AG04449 (cell line): ENCODE results near the gene FAM89B.
"Not testable (repeated sequence)": the region's sequence is repeated elsewhere in the genome, so short reads cannot be mapped to it uniquely, and the experiment has no call there.

Source experiments
- CTCF ChIA-PET: fragments of 350-600 bp; formaldehyde crosslinking; extraction: SDS; loops from one replicate; lab custom pipeline; 2021; ENCODE audit warnings: antibody characterized with exemption; lab: Yijun Ruan, JAX
- POLR2A ChIA-PET: fragments of 400-600, 350-600 bp; formaldehyde crosslinking; extraction: SDS; loops from one replicate; lab custom pipeline; 2020; ENCODE audit warnings: antibody characterized with exemption, inconsistent platforms; lab: Yijun Ruan, JAX
- DNase-seq: peaks from one replicate; pipeline ENCODE4 v3.0.0-alpha.2; 2010; ENCODE audit warnings: low read depth, low spot score
- H3K4me3 ChIP-seq: 2 replicates; pipeline ENCODE4 v1.5.1; 2011; ENCODE audit warnings: low read depth, mild to moderate bottlenecking, control low read depth, low read length
- TF ChIP-seq, protein P1 (sequence below): IDR thresholded peaks from one replicate; pipeline ENCODE4 v1.5.1; 2011; ENCODE audit warnings: mild to moderate bottlenecking, moderate library complexity, low read length, control low read depth, inconsistent platforms; ENCODE audit not compliant: insufficient read depth; ENCODE audit errors: missing control alignments

Gene FAM89B

DNA sequence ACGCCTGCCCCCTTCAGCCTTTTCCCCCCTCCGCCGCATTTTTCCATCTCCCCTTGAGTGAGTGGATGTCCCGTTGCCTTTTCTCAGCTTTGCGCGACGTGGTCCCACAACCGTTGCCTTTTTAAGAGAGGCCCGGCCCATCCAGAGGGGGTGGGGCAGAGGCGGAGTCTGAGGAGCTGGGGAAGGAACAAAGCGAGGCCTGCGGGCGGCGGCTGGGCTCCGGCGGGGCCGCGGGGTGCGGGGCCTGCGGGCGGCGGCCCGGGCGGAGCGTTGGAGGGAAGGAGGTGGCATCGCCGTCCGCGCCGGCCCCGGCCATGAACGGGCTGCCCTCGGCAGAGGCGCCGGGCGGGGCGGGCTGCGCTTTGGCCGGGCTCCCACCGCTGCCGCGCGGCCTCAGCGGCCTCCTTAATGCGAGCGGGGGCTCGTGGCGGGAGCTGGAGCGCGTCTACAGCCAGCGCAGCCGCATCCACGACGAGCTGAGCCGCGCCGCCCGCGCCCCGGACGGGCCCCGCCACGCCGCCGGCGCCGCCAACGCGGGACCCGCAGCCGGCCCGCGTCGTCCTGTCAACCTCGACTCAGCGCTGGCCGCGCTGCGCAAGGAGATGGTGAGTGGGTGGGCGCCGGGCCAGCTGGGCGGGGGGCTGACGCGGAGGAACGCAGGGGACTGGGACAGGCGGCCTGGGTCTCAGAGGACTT is at the start of gene FAM89B:
Gene FAM89B (plus strand): TSS at position 183 of the 696 bp plus-strand sequence. CDS start 132 bp downstream, at position 315.
- H3K4me3 ChIP-seq, result peak within 1 kb of the TSS; percentile 89
- ChIA-PET POLR2A (interaction anchor here (1.0 to 4.6 kb wide), 5 partner anchors 13 to 71 kb away, joined by 3 to 28 read pairs (median 7); partner anchors contain the start of gene LTBP3), CTCF (interaction anchor here (0.6 to 16.3 kb wide), 23 partner anchors 9 to 245 kb away, joined by 3 to 207 read pairs (median 4); partner anchors contain the start of genes PCNX3 and SIPA1)
- TF ChIP-seq, protein P1, sequence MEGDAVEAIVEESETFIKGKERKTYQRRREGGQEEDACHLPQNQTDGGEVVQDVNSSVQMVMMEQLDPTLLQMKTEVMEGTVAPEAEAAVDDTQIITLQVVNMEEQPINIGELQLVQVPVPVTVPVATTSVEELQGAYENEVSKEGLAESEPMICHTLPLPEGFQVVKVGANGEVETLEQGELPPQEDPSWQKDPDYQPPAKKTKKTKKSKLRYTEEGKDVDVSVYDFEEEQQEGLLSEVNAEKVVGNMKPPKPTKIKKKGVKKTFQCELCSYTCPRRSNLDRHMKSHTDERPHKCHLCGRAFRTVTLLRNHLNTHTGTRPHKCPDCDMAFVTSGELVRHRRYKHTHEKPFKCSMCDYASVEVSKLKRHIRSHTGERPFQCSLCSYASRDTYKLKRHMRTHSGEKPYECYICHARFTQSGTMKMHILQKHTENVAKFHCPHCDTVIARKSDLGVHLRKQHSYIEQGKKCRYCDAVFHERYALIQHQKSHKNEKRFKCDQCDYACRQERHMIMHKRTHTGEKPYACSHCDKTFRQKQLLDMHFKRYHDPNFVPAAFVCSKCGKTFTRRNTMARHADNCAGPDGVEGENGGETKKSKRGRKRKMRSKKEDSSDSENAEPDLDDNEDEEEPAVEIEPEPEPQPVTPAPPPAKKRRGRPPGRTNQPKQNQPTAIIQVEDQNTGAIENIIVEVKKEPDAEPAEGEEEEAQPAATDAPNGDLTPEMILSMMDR, result no peak
- DNase-seq, result no peak

DNA sequence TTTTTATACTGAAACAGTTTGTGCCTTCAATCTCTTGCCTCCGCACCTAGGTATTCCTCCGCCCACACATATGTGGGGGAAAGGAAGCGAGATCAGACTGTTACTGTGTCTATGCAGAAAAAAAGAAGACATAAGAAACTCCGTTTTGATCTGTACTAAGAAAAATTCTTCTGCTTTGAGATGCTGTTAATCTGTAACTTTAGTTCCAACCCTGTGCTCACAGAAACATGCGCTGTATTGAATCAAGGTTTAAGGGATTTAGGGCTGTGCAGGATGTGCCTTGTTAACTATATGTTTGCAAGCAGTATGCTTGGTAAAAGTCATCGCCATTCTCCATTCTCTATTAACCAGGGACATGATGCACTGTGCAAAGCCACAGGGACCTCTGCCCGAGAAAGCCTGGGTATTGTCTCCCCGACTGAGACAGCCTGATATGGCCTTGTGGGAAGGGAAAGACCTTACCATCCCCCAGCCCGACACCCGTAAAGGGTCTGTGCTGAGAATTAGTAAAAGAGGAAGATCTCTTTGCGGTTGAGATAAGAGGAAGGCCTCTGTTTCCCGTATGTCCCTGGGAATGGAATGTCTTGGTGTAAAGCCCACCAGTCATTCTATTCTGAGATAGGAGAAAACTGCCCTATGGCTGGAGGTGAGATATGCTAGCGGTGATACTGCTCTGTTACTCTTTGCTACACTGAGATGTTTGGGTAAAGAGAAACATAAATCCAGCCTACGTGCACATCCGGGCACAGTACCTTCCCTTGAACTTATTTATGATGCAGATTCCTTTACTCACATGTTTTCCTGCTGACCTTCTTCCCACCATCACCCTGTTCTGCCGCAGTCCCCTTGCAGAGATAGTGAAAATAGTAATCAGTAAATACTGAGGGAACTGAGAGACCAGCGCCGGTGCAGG is 49.4 kb upstream of the FAM89B start:
- POLR2A ChIA-PET, result not testable (repeated sequence)

DNA sequence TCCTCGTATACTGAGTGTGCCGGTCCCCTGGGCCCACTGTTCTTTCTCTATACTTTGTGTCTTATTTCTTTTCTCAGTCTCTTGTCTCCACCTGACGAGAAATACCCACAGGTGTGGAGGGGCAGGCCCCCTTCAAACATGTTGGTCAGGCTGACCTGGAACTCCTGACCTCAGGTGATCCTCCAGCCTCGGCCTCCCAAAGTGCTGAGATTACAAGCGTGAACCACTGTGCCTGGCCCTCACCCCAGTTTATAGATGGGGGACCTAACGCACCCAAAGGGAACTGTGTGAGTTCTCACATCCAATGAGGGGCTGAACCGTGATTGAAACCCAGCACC is 48.7 kb upstream of the FAM89B start:
- POLR2A ChIA-PET, H3K4me3 ChIP-seq, DNase-seq: not testable (repeated sequence)
- CTCF ChIA-PET, result interaction anchor here (1.5 to 4.4 kb wide), 2 partner anchors 12 to 17 kb away, joined by 7 to 35 read pairs; no protein-coding TSS in a partner anchor

More for the DNA sequence above, 49.4 kb upstream of the FAM89B start:
- DNase-seq, H3K4me3 ChIP-seq, CTCF ChIA-PET: not testable (repeated sequence)

DNA sequence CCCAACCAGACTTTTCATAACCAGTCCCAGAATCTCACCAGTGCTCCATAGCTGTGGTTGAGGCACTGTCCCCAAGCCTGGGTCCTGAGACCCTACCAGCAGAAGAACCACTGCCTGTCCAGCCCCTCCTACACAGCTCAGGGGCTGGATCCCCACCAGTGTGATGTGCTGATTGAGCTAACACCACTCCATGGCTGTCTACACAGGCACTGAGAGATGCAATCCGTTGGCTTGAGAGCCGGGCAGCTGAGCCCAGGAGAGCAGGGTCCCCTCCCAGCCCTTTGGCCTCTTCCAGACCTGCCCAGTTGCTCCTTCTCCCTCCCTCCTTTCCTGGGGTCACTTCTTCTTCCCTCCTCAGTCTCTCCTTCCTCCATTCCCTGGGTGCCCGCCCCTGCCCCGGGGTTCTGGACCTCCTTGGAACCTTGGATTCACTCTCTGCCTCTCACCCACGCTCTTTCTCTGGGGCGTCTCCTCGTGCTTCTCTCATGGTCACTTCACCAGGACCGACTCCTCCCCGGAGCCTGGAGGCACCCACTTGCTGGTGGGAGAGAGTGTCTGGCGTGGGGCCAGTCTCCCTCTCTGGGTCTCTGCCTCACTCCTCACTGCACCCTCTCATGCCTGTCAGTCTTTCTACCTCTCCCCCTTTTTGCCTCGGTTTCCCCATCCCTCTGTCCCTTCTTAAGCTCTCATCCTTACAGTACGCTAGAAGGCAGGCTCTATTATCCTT is 48.2 kb upstream of the FAM89B start:
- TF ChIP-seq, protein P1, result no peak
- POLR2A ChIA-PET, result interaction anchor here (1.4 to 2.2 kb wide), 7 partner anchors 12 to 100 kb away, joined by 3 to 8 read pairs (median 6); partner anchors contain the start of gene MALAT1
- H3K4me3 ChIP-seq, result peak overlapping the region; percentile 36
- no peak for DNase-seq
- CTCF ChIA-PET, result interaction anchor here (1.1 to 4.4 kb wide), 6 partner anchors 13 to 153 kb away, joined by 3 to 35 read pairs (median 6); no protein-coding TSS in a partner anchor

DNA sequence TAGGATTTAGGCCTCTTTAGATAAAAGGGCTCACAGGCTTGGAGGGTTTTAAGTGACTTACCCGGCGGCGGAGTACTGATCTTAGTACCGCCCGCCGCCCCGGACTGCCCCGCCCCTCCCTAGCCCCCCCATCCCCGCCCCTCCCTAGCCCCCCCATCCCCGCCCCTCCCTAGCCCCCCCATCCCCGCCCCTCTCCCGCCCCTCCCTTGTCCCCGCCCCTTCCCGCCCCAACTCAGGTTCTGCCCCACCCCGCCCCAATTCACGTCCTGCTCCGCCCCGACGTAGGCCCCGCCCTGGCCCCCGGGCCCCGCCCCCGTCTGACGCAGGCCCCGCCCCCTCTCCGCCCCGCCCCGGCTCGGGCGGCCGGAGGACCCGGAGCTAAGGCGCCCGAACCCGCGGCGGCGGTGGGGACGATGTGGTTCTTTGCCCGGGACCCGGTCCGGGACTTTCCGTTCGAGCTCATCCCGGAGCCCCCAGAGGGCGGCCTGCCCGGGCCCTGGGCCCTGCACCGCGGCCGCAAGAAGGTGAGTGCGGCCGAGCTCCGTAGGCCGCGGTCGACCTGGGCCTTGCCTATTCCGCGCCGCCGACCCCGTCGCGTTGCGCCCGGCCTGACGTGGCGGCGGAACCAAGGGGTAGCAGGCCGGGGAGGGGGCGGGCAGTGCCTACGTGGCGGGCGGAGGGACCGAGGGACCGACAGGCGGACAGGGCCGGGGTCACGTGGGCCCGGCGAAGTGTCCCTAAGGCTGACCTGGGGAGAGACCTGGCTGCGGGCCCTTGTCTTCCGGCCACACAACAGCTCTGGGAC is 47.4 kb upstream of the FAM89B start, which contains the start of gene SCYL1:
Gene SCYL1 (plus strand): TSS at position 343 of the 805 bp plus-strand sequence. CDS start 71 bp downstream, at position 414.
- CTCF ChIA-PET, result interaction anchor here (0.5 to 4.4 kb wide), 10 partner anchors 14 to 259 kb away, joined by 3 to 35 read pairs (median 5); no protein-coding TSS in a partner anchor
- peak within 1 kb of the TSS; percentile 85 for H3K4me3 ChIP-seq
- no peak for DNase-seq
- POLR2A ChIA-PET, result interaction anchor here (1.2 to 2.2 kb wide), 9 partner anchors 11 to 102 kb away, joined by 3 to 8 read pairs (median 6); partner anchors contain the start of genes MALAT1 and NEAT1
- TF ChIP-seq, protein P1, result no peak
